Central memory CD4-positive, alpha-beta T cell (primary cell): ENCODE results near the gene RBM22.

Experiments used
- DNase-seq: peaks from one replicate; pipeline ENCODE4 v3.0.0; 2022

RBM22 gene

DNA sequence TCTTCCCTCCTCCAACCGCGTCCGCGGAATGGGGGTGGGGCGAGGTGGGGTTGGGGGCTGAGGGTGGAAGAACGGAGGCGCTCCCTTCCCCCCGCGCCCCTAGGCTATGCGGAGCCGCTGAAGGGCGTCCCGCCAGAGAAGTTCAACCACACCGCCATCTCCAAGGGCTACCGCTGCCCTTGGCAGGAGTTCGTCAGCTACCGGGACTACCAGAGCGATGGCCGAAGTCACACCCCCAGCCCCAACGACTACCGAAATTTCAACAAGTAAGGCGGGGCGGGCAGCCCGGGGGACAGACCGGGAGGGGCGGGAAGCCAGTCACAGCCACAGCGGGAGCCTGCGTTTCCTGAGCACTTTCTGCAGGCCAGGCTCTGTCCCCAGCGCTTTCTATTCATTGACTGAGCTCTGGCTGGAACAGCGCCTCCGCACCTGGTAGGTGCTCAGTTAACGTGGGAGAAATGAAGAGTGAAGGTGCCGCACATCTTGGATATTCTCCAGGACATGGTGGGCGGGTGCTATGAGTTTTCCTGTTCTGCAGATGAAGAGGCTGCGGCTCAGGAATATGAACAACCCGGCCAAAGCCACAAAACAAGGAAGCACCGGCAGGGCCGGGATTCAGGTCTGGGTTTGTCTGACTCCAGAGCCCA lies 28.5 kb downstream of the RBM22 start:
- DNase-seq, result peak; percentile 13

GRCh38 chr5:150671509-150672236 lies 29.2 kb downstream of the RBM22 start:
- peak; percentile 8 for DNase-seq

DNA sequence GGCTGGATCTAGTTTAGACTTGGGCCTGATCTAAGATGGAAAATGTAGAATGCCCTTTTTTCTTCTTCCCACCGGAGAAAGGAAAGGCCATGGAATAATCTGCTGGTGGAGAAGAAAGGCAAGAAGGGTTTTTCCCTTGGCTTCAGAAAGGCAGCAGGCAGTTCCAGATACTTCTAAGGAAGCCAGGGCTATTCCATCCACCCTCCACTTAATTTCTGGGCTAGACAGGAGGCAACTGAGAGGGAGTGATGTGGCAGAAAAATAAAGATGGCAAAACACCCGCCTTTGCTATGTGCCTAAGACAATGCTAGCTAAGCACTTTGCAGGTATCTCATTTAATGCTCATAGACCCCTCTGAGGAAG lies 29.9 kb downstream of the RBM22 start:
- no peak for DNase-seq

DNA sequence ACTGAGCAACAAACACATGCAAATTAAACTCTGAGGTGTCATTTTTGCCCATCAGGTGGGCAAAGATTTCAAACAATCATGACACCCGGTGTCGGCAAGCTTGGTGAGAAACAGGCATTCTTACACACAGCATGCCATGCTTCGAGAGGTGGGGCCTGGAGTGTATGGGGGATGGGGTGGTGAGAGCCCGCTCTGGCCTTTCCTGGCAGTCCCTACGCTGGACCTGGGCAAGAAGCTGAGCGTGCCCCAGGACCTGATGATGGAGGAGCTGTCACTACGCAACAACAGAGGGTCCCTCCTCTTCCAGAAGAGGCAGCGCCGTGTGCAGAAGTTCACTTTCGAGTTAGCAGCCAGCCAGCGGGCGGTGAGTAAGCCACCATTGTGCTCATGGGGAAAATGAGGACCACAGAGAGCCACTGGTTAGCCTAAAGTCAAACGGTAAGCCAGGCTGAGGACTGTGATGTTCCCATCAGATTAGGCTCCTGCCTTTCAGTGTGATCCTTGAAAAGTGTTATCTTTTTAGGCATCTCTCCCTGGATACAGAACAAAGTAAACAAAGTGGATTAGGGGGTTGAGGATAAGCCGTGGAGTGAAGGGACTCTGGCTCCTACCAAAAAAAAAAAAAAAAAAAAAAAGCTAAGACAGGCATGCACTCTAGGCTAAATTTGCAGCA lies 30.5 kb downstream of the RBM22 start:
- DNase-seq, result no peak

GRCh38 chr5:150665044-150665443 lies 35.8 kb downstream of the RBM22 start:
- DNase-seq, result no peak

DNA sequence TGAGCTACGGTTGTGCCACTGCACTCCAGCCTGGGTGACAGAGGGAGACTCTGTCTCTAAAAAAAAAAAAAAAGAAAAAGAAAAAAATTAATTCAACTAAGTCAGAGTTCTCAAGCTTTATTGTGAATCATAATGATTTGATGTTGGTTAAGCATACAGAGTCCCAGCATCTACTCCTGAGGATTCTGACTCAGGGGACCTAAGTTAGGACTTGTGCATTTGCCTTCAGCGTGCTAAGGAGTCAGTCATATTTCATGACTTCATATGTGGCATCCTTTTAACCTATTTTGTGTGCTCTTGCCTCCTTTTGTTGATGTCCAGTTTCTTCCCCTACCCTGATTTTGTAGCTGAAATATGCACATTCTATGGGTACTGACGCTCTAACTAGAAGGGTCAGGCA lies 36.9 kb downstream of the RBM22 start:
- no peak for DNase-seq

DNA sequence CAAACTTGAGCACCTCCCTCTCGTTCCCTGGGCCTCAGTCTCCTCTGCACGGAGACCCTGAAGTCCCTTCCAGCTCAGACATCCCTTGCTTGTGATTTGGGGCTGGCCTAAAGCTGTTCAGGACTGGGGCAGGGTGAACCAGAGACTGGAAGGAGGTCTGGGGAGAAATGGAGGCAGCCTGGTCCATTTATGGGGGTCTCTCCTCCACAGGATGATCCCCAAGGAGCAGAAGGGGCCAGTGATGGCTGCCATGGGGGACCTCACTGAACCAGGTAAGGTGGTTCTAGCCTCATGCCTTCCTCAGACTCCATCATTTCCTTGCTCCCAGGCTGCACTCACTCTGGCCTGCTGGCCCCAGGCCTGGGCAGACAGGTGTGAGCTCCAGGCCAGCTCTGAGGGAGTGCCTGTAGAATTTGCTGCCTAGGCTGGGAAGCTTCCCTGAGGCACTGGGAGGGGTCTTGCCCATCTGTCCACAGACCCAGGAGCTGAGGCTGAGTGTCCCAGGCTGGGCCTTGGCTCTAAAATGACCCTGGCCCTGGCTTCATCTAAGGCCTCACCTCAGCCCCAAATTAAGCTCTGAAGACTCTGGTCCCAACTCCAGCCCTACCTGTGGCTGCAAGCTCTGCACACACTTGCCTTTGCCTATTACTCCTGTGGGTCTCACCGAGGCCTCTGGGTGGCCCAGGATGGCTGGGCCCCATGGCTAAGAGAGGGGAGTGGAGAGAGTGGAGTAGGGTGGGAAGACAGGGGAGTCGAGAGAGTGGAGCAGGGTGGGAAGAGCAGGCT lies 37.9 kb downstream of the RBM22 start:
- DNase-seq, result no peak

- no peak for DNase-seq
Observed at GRCh38 chr5:150661821-150662596, 38.9 kb downstream of the RBM22 start.

- DNase-seq, result no peak
Observed at GRCh38 chr5:150661086-150661485, 39.8 kb downstream of the RBM22 start, which contains the start of gene MYOZ3. TSS of gene MYOZ3 (plus strand) at chr5:150661251. CDS start at chr5:150662942, 1,691 bp downstream.

- DNase-seq, result no peak
Observed at GRCh38 chr5:150660108-150660831, 40.6 kb downstream of the RBM22 start.

- no peak for DNase-seq
Observed at GRCh38 chr5:150659360-150660107, 41.3 kb downstream of the RBM22 start.

- DNase-seq, result no peak
Observed at GRCh38 chr5:150658699-150659265, 42.1 kb downstream of the RBM22 start.

- DNase-seq, result no peak
Observed at GRCh38 chr5:150658121-150658520, 42.7 kb downstream of the RBM22 start.

DNA sequence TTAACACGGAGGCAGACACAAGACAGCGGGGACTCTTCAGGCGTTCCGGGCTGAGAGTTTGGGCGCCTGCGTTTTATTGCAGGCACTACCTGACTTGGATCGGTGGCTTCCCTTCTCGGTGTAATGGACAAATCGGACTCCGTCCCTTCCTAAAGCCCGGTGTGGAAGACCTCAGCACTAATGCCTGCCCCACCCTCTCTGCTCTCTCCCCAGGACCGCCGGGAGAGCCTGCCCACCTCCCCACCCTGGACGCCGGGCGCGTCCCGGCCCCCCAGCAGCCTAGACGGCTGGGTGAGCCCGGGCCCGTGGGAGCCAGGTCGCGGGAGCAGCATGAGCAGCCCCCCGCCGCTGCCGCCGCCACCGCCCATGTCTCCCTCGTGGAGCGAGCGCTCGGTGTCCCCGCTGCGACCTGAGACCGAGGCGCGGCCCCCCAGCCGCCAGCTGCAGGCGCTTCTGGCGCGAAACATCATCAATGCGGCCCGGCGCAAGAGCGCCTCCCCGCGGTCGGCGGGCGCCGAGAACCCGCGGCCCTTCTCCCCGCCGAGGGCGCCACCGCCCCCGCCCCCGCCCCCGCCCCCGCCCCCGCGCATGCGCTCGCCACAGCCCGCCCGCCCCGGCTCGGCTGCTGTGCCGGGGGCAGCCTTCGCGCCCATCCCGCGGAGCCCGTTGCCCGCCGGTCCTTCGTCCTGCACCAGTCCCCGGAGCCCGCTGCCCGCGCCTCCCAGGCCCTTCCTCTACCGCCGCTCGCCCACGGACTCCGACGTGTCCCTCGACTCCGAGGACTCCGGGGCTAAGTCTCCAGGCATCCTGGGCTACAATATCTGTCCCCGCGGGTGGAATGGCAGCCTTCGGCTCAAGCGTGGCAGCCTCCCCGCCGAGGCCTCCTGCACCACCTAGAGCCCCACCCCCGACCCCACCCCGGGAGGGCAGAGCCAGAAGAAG lies 44.4 kb downstream of the RBM22 start:
- peak; percentile 80 for DNase-seq

DNA sequence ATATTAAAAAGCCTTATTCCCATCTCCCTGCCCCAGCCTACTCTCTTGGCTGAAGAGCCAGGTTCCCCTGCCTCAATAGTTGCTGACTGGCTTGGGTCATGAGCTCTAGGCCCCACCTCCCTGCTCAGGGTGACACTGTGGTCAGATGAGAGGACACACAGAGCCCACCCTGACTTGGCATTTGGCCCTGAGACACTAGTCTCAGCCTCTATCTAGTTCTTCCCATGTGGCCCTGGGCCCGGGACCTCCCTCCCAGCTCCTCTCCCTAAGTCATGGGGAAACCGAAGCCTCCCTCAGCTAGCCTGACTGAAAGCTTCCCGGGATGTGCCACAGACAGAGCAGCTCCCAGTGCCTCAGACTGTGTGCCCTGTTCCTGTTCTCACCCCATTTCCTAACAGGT lies 45.6 kb downstream of the RBM22 start:
- no peak for DNase-seq

- DNase-seq, result no peak
Observed at GRCh38 chr5:150653762-150654556, 46.9 kb downstream of the RBM22 start.

DNA sequence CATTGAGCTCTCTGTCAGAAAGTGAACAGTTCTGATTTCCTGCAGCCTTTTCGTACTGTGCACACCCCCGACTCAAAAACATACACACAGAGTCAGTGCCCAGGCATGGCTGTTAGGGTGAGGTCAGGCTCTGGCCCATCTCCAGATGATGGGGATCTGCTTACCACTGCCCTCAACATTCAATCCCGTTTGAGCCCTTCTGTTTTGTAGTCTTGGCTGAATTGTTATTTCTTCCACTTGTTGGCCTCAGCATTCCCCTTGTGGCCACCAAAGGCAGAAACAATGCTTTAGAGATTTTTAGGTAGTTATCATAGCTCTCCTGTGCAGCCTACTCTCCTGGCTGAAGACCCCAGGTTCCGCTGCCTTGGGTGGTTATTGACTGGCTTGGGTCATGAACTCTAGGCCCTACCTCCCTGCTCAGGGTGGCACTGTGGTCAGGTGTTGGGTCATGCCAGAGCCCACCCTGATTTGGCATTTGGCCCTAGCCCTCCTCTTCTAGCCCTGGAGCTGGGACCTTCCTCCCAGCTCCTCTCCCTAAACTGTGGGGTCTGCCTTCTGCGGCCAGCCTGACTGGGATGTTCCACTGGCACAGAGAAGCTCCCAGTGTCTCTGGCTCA lies 47.6 kb downstream of the RBM22 start:
- no peak for DNase-seq
